CD14-positive monocyte (primary cell): ENCODE results near the gene APOL4. TPM values are rescaled to one million over a fixed set of nuclear protein-coding genes. Genes with fewer than 3 reads are reported as not detected.
A peak's percentile ranks its signal among the peaks of the same experiment; 100 is the strongest.

Experiments
- DNase-seq, 3 donors: peaks; one replicate each; pipeline ENCODE4 v3.0.0-alpha.2; 2011 to 2022
- H2AFZ ChIP-seq: 2 replicates; pipeline ENCODE4 v1.6.0; 2012; ENCODE audit warnings: mild to moderate bottlenecking, low read depth, low read length, inconsistent platforms; ENCODE audit not compliant: insufficient read depth, poor library complexity, severe bottlenecking
- H3K27ac ChIP-seq, 2 donors: 1 replicate in 1 of 2; 2 replicates in 1 of 2; pipeline ENCODE4 v1.5.1; 2012 to 2013; ENCODE audit warnings: low read length in 2 of 2, control low read depth in 1 of 2, inconsistent platforms in 1 of 2, low read depth in 1 of 2, mild to moderate bottlenecking in 1 of 2
- H3K27me3 ChIP-seq, 2 donors: one replicate each; pipeline versions ENCODE4 v1.6.0 to v1.6.1; 2011 to 2013; ENCODE audit warnings: low read length in 2 of 2; ENCODE audit not compliant: control insufficient read depth in 2 of 2, insufficient read depth in 2 of 2
- H3K36me3 ChIP-seq, 2 donors: replicated peaks in 1 of 2; 1 replicate in 1 of 2; 2 replicates in 1 of 2; pipeline versions ENCODE4 v1.5.1 to v1.6.1; 2012 to 2013; ENCODE audit warnings: low read length in 2 of 2, control low read depth in 1 of 2, inconsistent platforms in 1 of 2, mild to moderate bottlenecking in 1 of 2; ENCODE audit not compliant: insufficient read depth in 2 of 2, control insufficient read depth in 1 of 2
- H3K4me1 ChIP-seq, 2 donors: 1 replicate in 1 of 2; 2 replicates in 1 of 2; pipeline versions ENCODE4 v1.5.1 to v1.6.1; 2012 to 2013; ENCODE audit warnings: low read length in 2 of 2, control low read depth in 1 of 2, inconsistent platforms in 1 of 2, mild to moderate bottlenecking in 1 of 2, moderate library complexity in 1 of 2; ENCODE audit not compliant: insufficient read depth in 2 of 2, control insufficient read depth in 1 of 2
- H3K4me2 ChIP-seq: replicated peaks from 2 replicates; pipeline ENCODE3; 2012; ENCODE audit warnings: low read length, moderate library complexity, mild to moderate bottlenecking; ENCODE audit not compliant: poor library complexity, severe bottlenecking; ENCODE audit errors: extremely low read depth
- H3K4me3 ChIP-seq, 3 experiments: fragments of 200-600 bp in 1 of 3; sonication (generic) in 1 of 3; replicated peaks in 1 of 3; 1 replicate in 2 of 3; 2 replicates in 1 of 3; pipeline ENCODE4 v1.5.1; 2011 to 2013; ENCODE audit warnings: low read length in 3 of 3, mild to moderate bottlenecking in 3 of 3, control low read depth in 2 of 3, low read depth in 2 of 3, inconsistent platforms in 1 of 3, moderate library complexity in 1 of 3
- H3K79me2 ChIP-seq: 2 replicates; pipeline ENCODE4 v1.6.0; 2012; ENCODE audit warnings: mild to moderate bottlenecking, control low read depth, inconsistent platforms, low read length, moderate library complexity; ENCODE audit not compliant: insufficient read depth
- H3K9ac ChIP-seq: 2 replicates; pipeline ENCODE4 v1.6.0; 2017; ENCODE audit warnings: low read length, mild to moderate bottlenecking; ENCODE audit not compliant: insufficient read depth, poor library complexity, severe bottlenecking
- H3K9me3 ChIP-seq, 2 donors: replicated peaks in 1 of 2; 1 replicate in 1 of 2; 2 replicates in 1 of 2; pipeline versions ENCODE4 v1.5.1 to v1.6.1; 2012 to 2013; ENCODE audit warnings: low read length in 2 of 2, control low read depth in 1 of 2; ENCODE audit not compliant: control insufficient read depth in 1 of 2, insufficient read depth in 1 of 2
- H4K20me1 ChIP-seq: 2 replicates; pipeline ENCODE4 v1.6.0; 2012; ENCODE audit warnings: mild to moderate bottlenecking, low read length, control low read depth, moderate library complexity; ENCODE audit not compliant: insufficient read depth
- H3K27ac Mint-ChIP-seq, 7 donors: one replicate each; pipeline ENCODE4 v1.8.0; 2020; ENCODE audit warnings: mild to moderate bottlenecking in 7 of 7, mixed read lengths in 7 of 7, moderate library complexity in 6 of 7, inconsistent platforms in 2 of 7
- H3K27me3 Mint-ChIP-seq, 3 donors: one replicate each; pipeline ENCODE4 v1.8.0; 2021 to 2022; ENCODE audit warnings: low read depth in 3 of 3, mild to moderate bottlenecking in 3 of 3, mixed read lengths in 3 of 3, moderate library complexity in 3 of 3, inconsistent platforms in 1 of 3
- H3K36me3 Mint-ChIP-seq, 2 donors: one replicate each; pipeline ENCODE4 v1.8.0; 2020; ENCODE audit warnings: mixed read lengths in 2 of 2, inconsistent platforms in 1 of 2, mild to moderate bottlenecking in 1 of 2
- H3K4me1 Mint-ChIP-seq: one replicate; pipeline ENCODE4 v1.8.0; 2020; ENCODE audit warnings: mild to moderate bottlenecking, mixed read lengths
- H3K4me3 Mint-ChIP-seq, 2 donors: one replicate each; pipeline ENCODE4 v1.8.0; 2020; ENCODE audit warnings: mild to moderate bottlenecking in 2 of 2, mixed read lengths in 2 of 2, moderate library complexity in 1 of 2
- H3K9me3 Mint-ChIP-seq, 7 donors: one replicate each; pipeline ENCODE4 v1.8.0; 2020 to 2022; ENCODE audit warnings: mixed read lengths in 7 of 7, mild to moderate bottlenecking in 6 of 7, moderate library complexity in 6 of 7, inconsistent platforms in 2 of 7
- WGBS: methylation state at CpG from one replicate; pipeline ENCODE4 v1.1.5; 2013; ENCODE audit warnings: missing lambda C conversion rate; ENCODE audit not compliant: insufficient coverage; 5-methylcytosine and 5-hydroxymethylcytosine counted together
- intact Hi-C, 2 donors: fragments of 100-400 bp; cut with micrococcal nuclease; formaldehyde crosslinking; loops; one replicate each; pipeline versions ENCODE4 v1.15.0 to v1.15.1; 2023
- polyA plus RNA-seq, 3 donors: library from polyadenylated mRNA; depleted of rRNA in 1 of 3; unstranded in 2 of 3; stranded (reverse) in 1 of 3; fragments of 300-500 nt in 2 of 3; fragments of >200 nt in 1 of 3; fragmentation: Illumina TruSeq in 2 of 3; gene quantifications; 1 replicate in 2 of 3; 2 replicates in 1 of 3; pipeline ENCODE4 v1.2.3, GENCODE V29; 2012 to 2021
- TF ChIP-seq, protein P1 (sequence below): fragments of 200-600 bp; IDR thresholded peaks from one replicate; pipeline ENCODE4 v1.8.0; 2022; ENCODE audit warnings: antibody characterized with exemption, mild to moderate bottlenecking

The APOL4 gene
- polyA plus RNA-seq, 3 donors = 0.51 to 1.4 (median 0.71) TPM

DNA sequence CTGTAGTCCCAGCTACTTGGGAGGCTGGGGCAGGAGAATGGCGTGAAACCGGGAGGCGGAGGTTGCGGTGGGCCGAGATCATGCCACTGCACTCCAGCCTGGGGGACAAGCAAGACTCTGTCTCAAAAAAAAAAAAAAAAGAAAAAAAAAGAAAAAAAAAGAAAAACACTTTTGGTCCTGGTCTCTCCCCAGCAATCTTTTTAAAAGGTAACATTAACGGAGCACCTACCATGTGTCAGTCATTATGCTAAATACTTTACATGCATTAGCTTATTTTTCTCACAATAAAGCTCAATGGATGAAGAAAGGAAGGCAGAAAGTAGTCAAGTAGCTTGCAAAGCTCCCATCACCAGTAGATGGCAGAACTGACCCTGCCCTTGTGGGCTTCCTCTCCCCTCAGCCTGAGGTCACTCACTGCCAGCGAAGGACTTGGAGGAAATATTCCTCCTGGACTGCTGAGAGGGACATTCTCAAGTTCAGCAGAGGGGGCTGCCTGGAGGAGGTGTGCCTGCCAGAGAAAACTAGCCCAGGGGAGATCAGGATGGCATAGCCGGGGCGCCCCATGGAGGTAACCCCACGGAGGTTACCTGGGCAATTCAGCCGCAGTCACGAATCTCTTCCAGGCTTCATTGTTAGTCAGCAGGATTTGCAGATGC, 56.6 kb downstream of the APOL4 start:
- Mint-ChIP-seq H3K4me1 (peaks cover 29% of the 10 kb centered on the region), H3K36me3 (peaks cover 93 to 94% of the 10 kb centered on the region in 2 donors), H3K9me3 (no peaks in the 10 kb centered on the region), H3K27ac (peak overlapping the region in 3 of 7 donors; percentile 59 to 75 (median 64)), H3K4me3 (no peak overlapping the region), H3K27me3 (peaks cover 0 to 1% (median 0%) of the 10 kb centered on the region in 3 donors)
- TF ChIP-seq, protein P1, sequence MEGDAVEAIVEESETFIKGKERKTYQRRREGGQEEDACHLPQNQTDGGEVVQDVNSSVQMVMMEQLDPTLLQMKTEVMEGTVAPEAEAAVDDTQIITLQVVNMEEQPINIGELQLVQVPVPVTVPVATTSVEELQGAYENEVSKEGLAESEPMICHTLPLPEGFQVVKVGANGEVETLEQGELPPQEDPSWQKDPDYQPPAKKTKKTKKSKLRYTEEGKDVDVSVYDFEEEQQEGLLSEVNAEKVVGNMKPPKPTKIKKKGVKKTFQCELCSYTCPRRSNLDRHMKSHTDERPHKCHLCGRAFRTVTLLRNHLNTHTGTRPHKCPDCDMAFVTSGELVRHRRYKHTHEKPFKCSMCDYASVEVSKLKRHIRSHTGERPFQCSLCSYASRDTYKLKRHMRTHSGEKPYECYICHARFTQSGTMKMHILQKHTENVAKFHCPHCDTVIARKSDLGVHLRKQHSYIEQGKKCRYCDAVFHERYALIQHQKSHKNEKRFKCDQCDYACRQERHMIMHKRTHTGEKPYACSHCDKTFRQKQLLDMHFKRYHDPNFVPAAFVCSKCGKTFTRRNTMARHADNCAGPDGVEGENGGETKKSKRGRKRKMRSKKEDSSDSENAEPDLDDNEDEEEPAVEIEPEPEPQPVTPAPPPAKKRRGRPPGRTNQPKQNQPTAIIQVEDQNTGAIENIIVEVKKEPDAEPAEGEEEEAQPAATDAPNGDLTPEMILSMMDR = peak; percentile 70
- peaks cover 75% of the 10 kb centered on the region for H4K20me1 ChIP-seq
- no peak overlapping the region for H3K4me2 ChIP-seq
- intact Hi-C loops = loop anchor here in 1 of 2 donors (1.0 kb wide), 1 partner anchor 35 kb away; no protein-coding TSS in a partner anchor
- H3K27ac ChIP-seq = no peak overlapping the region
- no peaks in the 10 kb centered on the region for H3K9me3 ChIP-seq
- no peak overlapping the region for H2AFZ ChIP-seq
- peaks cover 2% of the 10 kb centered on the region for H3K79me2 ChIP-seq
- H3K4me1 ChIP-seq = peaks cover 15% of the 10 kb centered on the region in 2 donors
- H3K9ac ChIP-seq = no peak overlapping the region
- WGBS = 98% methylated on average over 10 of the region's 12 CpGs
- DNase-seq = peak; percentile 25 to 64 (median 57)
- no peaks in the 10 kb centered on the region for H3K27me3 ChIP-seq
- peaks cover 73 to 93% of the 10 kb centered on the region in 2 donors for H3K36me3 ChIP-seq
- no peak overlapping the region for H3K4me3 ChIP-seq

DNA sequence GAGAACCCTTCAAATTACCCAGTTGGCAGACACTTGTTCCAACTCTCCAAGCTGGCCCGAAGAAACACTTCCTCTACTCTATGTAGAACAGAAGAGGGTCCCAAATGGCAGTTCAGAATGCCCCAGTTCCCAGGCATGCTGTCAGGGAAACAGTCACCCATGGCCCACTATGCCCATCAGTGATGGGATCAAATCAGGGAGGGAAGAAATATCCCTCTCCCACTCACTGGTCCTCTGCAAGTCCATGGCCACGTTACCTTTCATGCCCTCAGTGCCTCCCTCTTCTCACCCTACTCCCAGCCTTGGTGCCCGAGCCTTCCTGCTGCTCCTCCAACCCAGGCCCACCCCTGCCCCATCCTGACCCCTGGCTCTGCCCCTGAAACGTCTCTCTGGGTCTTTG, 57.7 kb downstream of the APOL4 start:
- Mint-ChIP-seq H3K9me3 (no peaks in the 10 kb centered on the region), H3K4me3 (no peak overlapping the region), H3K36me3 (peaks cover 87 to 93% of the 10 kb centered on the region in 2 donors), H3K4me1 (peaks cover 18% of the 10 kb centered on the region), H3K27me3 (peaks cover 0 to 1% (median 0%) of the 10 kb centered on the region in 3 donors), H3K27ac (peak overlapping the region in 1 of 7 donors; percentile 60)
- Histone ChIP-seq H3K4me2 (no peak overlapping the region), H3K36me3 (peaks cover 67 to 88% of the 10 kb centered on the region in 2 donors), H3K9me3 (no peaks in the 10 kb centered on the region), H3K9ac (no peak overlapping the region), H3K4me3 (no peak overlapping the region), H3K27ac (no peak overlapping the region), H2AFZ (no peak overlapping the region), H3K4me1 (peaks cover 4% of the 10 kb centered on the region in 2 donors), H4K20me1 (peaks cover 75% of the 10 kb centered on the region), H3K27me3 (no peaks in the 10 kb centered on the region), H3K79me2 (no peaks in the 10 kb centered on the region)
- TF ChIP-seq, protein P1 = no peak
- WGBS = 100% methylated on average over 2 of the region's 4 CpGs
- no peak for DNase-seq
- intact Hi-C loops = no loop called here
